ENCODE data around the gene CACNB1.

The CACNB1 gene

GRCh38 chr17:39193346-39193745 lies 4.1 kb downstream of the CACNB1 start:
- CTCF ChIA-PET: interaction anchor here (1.0 to 3.9 kb wide), 3 partner anchors 18 to 52 kb away, joined by 3 to 18 read pairs (median 13); no protein-coding TSS in a partner anchor
- POLR2A ChIA-PET: no interaction called here
- TF ChIP-seq, protein P1, sequence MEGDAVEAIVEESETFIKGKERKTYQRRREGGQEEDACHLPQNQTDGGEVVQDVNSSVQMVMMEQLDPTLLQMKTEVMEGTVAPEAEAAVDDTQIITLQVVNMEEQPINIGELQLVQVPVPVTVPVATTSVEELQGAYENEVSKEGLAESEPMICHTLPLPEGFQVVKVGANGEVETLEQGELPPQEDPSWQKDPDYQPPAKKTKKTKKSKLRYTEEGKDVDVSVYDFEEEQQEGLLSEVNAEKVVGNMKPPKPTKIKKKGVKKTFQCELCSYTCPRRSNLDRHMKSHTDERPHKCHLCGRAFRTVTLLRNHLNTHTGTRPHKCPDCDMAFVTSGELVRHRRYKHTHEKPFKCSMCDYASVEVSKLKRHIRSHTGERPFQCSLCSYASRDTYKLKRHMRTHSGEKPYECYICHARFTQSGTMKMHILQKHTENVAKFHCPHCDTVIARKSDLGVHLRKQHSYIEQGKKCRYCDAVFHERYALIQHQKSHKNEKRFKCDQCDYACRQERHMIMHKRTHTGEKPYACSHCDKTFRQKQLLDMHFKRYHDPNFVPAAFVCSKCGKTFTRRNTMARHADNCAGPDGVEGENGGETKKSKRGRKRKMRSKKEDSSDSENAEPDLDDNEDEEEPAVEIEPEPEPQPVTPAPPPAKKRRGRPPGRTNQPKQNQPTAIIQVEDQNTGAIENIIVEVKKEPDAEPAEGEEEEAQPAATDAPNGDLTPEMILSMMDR (IDR thresholded peaks at IDR 0.05; ENCODE audit: control extremely low read depth, extremely low read depth, low read depth, missing control alignments): no peak
- DNase-seq (ENCODE audit: extremely low spot score): no peak

- DNase-seq (ENCODE audit: extremely low spot score): no peak
- CTCF ChIA-PET: interaction anchor here (1.0 to 3.9 kb wide), 4 partner anchors 16 to 52 kb away, joined by 3 to 18 read pairs (median 8); no protein-coding TSS in a partner anchor
- TF ChIP-seq, protein P1 (IDR thresholded peaks at IDR 0.05; ENCODE audit: control extremely low read depth, extremely low read depth, low read depth, missing control alignments): no peak
- POLR2A ChIA-PET: no interaction called here
These were observed 4.6 kb downstream of the CACNB1 start for GRCh38 chr17:39192901-39193300.

DNA sequence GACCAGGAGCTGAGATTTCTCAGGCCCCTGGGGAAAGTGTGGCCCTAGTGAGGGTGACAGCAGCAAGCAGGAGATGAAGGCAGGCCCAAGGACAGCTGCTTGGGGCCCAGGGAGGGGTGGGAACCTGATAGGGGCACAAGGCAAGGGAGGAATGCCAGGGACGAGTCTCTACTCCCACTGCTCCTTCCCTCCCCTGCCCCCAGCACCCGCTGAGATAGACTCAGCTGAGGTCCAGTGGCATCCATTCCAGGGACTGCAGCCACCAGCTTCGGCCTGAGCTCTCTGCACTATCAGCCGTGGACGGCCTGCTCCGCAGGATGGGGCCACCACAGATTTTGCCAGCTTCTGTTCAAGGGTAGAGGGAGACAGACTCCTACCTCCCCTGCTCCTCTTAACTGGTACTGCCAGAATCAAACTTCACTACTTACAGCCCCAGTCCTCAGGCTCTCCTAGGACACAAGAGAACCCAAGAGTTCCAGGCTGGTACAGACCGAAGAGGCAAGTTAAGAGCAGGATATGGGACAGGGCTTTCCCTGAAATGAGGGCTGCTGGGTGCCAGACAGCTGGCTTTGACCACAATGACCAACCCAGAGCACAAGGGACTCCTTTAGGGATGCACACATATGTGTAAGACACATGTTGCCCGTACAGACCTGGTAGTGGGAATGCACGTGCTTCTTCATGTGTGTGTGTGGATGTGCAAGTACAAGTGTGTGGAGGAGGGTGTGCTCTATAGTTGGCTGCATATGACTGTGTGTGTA lies 5.5 kb downstream of the CACNB1 start:
- TF ChIP-seq, protein P1 (IDR thresholded peaks at IDR 0.05; ENCODE audit: control extremely low read depth, extremely low read depth, low read depth, missing control alignments): no peak
- DNase-seq (ENCODE audit: extremely low spot score): no peak
- ChIA-PET POLR2A (no interaction called here), CTCF (interaction anchor here (1.1 to 3.9 kb wide), 7 partner anchors 9 to 209 kb away, joined by 3 to 18 read pairs (median 4); no protein-coding TSS in a partner anchor)

DNA sequence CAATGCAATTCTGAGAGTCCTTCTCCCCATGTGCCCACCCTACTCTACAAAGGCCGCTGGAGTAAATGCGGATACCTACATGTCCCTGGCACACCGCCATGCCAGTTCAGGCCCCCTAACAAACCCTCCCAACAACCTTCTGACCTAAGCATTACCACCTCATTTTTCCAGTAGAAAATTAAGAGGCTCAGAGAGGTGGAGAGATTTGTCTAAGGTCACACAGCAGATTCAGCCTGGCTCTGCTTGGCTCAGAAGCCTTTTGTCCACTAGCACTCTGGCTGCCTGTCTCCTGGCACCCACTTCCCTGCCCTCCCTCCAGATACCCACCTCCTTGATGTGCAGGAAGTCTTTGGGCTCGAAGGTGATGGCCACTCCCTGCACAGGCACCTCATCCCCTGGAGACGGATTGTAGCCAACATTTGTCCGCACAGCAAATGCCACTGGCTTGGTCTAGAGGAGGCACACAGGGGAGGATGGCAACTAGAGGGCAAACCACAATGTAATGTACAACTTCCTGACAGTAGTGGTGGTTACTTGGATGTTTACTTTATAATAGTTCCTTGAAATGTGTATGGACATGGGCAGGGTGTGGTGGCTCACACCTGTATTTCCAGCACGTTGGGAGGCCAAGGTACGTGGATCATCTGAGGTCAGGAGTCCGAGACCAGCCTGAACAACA lies 10.2 kb downstream of the CACNB1 start:
- no peak for DNase-seq (ENCODE audit: extremely low spot score)
- POLR2A ChIA-PET: no interaction called here
- CTCF ChIA-PET: interaction anchor here (0.9 to 3.4 kb wide), 3 partner anchors 13 to 57 kb away, joined by 3 to 19 read pairs (median 3); no protein-coding TSS in a partner anchor
- TF ChIP-seq, protein P1 (IDR thresholded peaks at IDR 0.05; ENCODE audit: control extremely low read depth, extremely low read depth, low read depth, missing control alignments): no peak

- DNase-seq (ENCODE audit: extremely low spot score): no peak
- ChIA-PET CTCF (interaction anchor here (0.8 to 3.4 kb wide), 4 partner anchors 12 to 524 kb away, joined by 3 to 19 read pairs (median 3); no protein-coding TSS in a partner anchor), POLR2A (interaction anchor here (0.6 kb wide), 1 partner anchor 13 kb away, joined by 3 read pairs; the partner anchor contains the start of gene RPL19)
- TF ChIP-seq, protein P1 (IDR thresholded peaks at IDR 0.05; ENCODE audit: control extremely low read depth, extremely low read depth, low read depth, missing control alignments): no peak
These were observed 10.9 kb downstream of the CACNB1 start for GRCh38 chr17:39186481-39187002.

DNA sequence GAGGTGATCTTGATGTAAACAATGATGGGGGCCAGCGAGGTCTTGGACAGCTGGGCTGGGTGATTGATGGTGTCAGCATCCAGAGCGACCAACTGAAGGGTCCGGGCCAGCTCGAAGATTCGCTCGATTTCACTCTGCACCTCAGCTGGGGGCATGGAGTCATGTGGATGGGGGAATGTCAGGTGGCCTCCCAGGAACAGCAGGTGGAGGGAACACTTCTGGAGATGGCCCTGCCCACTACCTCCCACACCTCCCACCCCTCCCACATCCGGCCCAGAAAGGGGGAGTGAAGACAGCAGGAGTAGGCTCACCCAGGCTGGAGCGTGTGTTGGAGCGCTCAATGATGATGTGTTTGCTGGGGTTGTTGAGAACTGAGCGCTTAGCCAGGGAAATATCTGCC lies 13.7 kb downstream of the CACNB1 start:
- TF ChIP-seq, protein P1 (IDR thresholded peaks at IDR 0.05; ENCODE audit: control extremely low read depth, extremely low read depth, low read depth, missing control alignments): no peak
- ChIA-PET POLR2A (no interaction called here), CTCF (interaction anchor here (1.0 to 1.6 kb wide), 4 partner anchors 8 to 31 kb away, joined by 4 to 17 read pairs (median 4); no protein-coding TSS in a partner anchor)
- no peak for DNase-seq (ENCODE audit: extremely low spot score)

Measured in GM10248 (cell line).